HG03520 (cell line): ENCODE measurements around the gene SNAPC5.
"Not testable (repeated sequence)": the region's sequence is repeated elsewhere in the genome, so short reads cannot be mapped to it uniquely, and the experiment has no call there.

Experiments used
- ATAC-seq: cut with Tn5 transposase; IDR thresholded peaks from one replicate; pipeline ENCODE4 v1.9.1; 2021; ENCODE audit warnings: mild to moderate bottlenecking, moderate library complexity; ENCODE audit not compliant: unreplicated experiment

The SNAPC5 gene

DNA sequence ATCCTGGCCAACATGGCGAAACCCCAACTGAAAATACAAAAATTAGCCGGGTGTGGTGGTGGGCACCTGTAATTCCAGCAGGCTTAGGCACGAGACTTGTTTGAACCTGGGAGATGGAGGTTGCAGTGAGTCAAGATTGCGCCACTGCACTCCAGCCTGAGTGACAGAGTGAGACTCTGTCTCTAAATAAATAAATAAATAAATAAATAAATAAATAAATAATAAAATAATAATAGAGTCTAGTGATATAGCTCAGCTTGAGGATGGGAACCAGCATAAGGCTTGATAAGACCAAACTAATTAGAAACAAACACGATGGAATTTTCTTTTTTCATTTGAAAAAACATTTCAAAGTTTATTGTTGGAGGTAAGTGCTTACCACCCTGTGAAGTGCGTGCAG is 36.3 kb downstream of the SNAPC5 start:
- ATAC-seq = not testable (repeated sequence)

GRCh38 chr15:66459818-66460615 is 37.5 kb downstream of the SNAPC5 start:
- no peak for ATAC-seq

DNA sequence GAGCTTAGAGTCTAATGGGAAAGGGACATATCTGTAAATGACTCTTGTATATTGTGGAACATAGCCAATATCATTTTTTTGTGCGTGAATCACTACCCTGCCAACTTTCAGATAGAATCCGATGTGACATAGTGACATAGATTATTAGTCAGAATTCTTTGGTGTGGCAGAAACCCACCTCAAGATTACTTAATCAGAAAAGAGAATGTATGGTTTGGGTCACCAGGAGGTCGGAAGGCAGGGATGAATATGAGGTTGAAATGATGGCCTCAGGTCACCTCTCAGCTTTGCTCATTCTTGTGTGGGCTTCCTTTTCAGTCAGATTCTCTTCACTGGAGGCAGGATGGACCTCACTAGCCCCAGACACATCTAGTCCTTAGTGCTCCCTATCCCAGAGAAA is 41.4 kb downstream of the SNAPC5 start:
- no peak for ATAC-seq

DNA sequence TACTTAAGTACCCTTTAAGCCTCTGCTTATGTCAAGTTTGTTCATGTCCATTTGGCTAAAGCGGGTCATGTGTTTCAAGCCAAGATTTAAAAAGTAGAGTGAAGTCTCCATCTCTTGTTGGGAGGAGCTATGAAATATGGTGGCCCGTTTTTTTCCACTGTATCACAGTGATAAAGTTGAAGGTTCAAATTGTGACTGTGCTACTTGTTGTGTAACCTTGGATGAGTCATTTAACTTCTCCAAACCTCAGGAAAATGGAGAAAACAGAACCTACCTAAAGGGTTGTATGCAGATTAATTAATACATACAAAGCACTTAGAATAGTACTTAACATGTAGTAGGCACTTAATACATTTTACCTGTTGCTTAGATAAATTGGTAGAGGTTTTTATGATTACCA is 43.4 kb downstream of the SNAPC5 start:
- ATAC-seq = no peak

DNA sequence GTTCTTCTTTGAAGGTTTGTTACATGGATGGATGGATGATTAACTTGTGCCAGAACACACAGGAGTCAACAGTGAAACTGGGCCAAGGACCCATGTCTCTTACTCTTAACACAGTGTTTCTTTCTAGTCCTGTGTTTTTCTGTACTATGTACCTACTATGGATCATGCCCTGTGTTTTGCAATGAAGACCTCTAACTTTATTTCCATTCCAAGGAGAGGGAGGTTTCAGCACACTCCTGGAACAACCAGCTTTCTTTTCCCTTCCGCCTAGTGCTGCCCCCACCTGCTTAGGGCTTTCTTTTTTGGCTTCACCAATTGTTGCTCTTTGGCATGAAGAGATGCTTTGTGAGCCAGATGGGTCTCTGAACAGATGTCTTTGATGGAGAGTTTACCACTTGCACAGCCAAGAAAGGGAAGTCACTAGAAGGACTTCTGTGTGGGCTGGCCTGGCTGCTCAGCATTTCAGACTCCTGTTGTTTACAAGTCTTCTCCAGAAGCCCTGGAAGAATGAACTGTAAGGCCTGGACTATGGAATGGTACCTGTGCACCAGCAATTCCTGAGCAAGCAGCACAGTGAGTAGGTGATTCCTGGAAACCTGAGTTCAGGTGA is 44.5 kb downstream of the SNAPC5 start:
- no peak for ATAC-seq

DNA sequence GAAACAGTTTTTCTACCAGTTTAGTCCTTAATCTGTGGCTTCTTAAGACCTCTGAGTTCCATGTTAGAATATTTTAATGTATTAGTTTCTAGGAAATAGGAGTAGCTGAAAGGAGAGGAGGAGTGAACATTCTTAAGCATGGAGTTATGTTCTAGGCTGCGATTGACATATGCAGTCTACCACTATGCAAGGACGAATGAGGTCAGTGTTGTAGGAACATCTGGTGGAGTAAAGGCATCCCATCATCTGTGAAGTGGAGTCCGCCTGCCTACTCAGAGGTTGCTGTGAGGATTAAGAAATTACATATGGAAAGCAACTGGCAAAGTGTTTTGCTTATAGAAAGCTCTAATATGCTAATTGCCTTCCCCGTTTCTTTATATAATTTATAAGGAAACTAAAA is 45.1 kb downstream of the SNAPC5 start:
- no peak for ATAC-seq
